IPS DF 6.9 (cell line): Measurements from ENCODE around the gene ANKRD2.
"Not testable (repeated sequence)": the region's sequence is repeated elsewhere in the genome, so short reads cannot be mapped to it uniquely, and the experiment has no call there.

Experiments used
- DNase-seq: peaks from one replicate; pipeline ENCODE4 v3.0.0-alpha.2; 2013; ENCODE audit warnings: low read depth, low spot score
- H3K27ac ChIP-seq: one replicate; pipeline ENCODE4 v1.5.1; 2013; ENCODE audit warnings: low read length, control low read depth
- H3K27me3 ChIP-seq: 2 replicates; pipeline ENCODE4 v1.6.1; 2013; ENCODE audit warnings: mild to moderate bottlenecking, low read length; ENCODE audit not compliant: control insufficient read depth, insufficient read depth
- H3K36me3 ChIP-seq: 2 replicates; pipeline ENCODE4 v1.6.1; 2013; ENCODE audit warnings: low read length; ENCODE audit not compliant: control insufficient read depth, insufficient read depth
- H3K4me1 ChIP-seq: 2 replicates; pipeline ENCODE4 v1.6.1; 2013; ENCODE audit warnings: low read length; ENCODE audit not compliant: control insufficient read depth, insufficient read depth
- H3K4me3 ChIP-seq: 2 replicates; pipeline ENCODE4 v1.5.1; 2013; ENCODE audit warnings: mild to moderate bottlenecking, low read length
- H3K9me3 ChIP-seq: 2 replicates; pipeline ENCODE4 v1.6.1; 2013; ENCODE audit warnings: low read length, inconsistent platforms; ENCODE audit not compliant: control insufficient read depth, insufficient read depth
- WGBS: extraction: QIAGEN DNeasy Blood & Tissue Kit; methylation state at CpG from one replicate; pipeline ENCODE4 v1.1.7; 2013; ENCODE audit warnings: mixed read lengths, missing lambda C conversion rate; ENCODE audit not compliant: insufficient read length, insufficient coverage; 5-methylcytosine and 5-hydroxymethylcytosine counted together

The ANKRD2 gene

GRCh38 chr10:97547271-97547600 is 25.3 kb upstream of the ANKRD2 start:
- DNase-seq, result no peak
- no peaks in the 10 kb centered on the region for H3K27me3 ChIP-seq
- H3K27ac ChIP-seq, result no peak overlapping the region
- no peak overlapping the region for H3K4me3 ChIP-seq
- no peaks in the 10 kb centered on the region for H3K9me3 ChIP-seq
- WGBS, result no CpG with 5 or more reads among the region's 4 CpGs
- H3K4me1 ChIP-seq, result peaks cover 11% of the 10 kb centered on the region
- no peaks in the 10 kb centered on the region for H3K36me3 ChIP-seq

GRCh38 chr10:97547962-97548361 is 24.6 kb upstream of the ANKRD2 start:
- no peak overlapping the region for H3K27ac ChIP-seq
- no peaks in the 10 kb centered on the region for H3K9me3 ChIP-seq
- no peak overlapping the region for H3K4me3 ChIP-seq
- H3K36me3 ChIP-seq, result no peaks in the 10 kb centered on the region
- no CpG with 5 or more reads among the region's 4 CpGs for WGBS
- DNase-seq, result no peak
- no peaks in the 10 kb centered on the region for H3K27me3 ChIP-seq
- peaks cover 8% of the 10 kb centered on the region for H3K4me1 ChIP-seq

- Histone ChIP-seq H3K4me1 (peaks cover 8% of the 10 kb centered on the region), H3K27me3 (no peaks in the 10 kb centered on the region), H3K4me3 (no peak overlapping the region), H3K36me3 (no peaks in the 10 kb centered on the region), H3K9me3 (no peaks in the 10 kb centered on the region), H3K27ac (no peak overlapping the region)
- DNase-seq, result no peak
- no CpG with 5 or more reads among the region's 13 CpGs for WGBS
Observed at GRCh38 chr10:97548828-97549455, 23.6 kb upstream of the ANKRD2 start.

- Histone ChIP-seq H3K9me3 (no peaks in the 10 kb centered on the region), H3K4me1 (peaks cover 8% of the 10 kb centered on the region), H3K4me3 (no peak overlapping the region), H3K27ac (no peak overlapping the region), H3K27me3 (no peaks in the 10 kb centered on the region), H3K36me3 (no peaks in the 10 kb centered on the region)
- WGBS, result no CpG with 5 or more reads among the region's 13 CpGs
- no peak for DNase-seq
Observed at GRCh38 chr10:97549587-97550322, 22.8 kb upstream of the ANKRD2 start.

GRCh38 chr10:97550336-97551149 is 22.0 kb upstream of the ANKRD2 start:
- no peak for DNase-seq
- no CpG with 5 or more reads among the region's 10 CpGs for WGBS
- H3K9me3 ChIP-seq, result no peaks in the 10 kb centered on the region
- no peaks in the 10 kb centered on the region for H3K36me3 ChIP-seq
- no peak overlapping the region for H3K4me3 ChIP-seq
- H3K27ac ChIP-seq, result no peak overlapping the region
- H3K27me3 ChIP-seq, result no peaks in the 10 kb centered on the region
- peaks cover 8% of the 10 kb centered on the region for H3K4me1 ChIP-seq

GRCh38 chr10:97551271-97551670 is 21.3 kb upstream of the ANKRD2 start:
- Histone ChIP-seq H3K27me3 (no peaks in the 10 kb centered on the region), H3K4me1 (peaks cover 8% of the 10 kb centered on the region), H3K4me3 (no peak overlapping the region), H3K9me3 (no peaks in the 10 kb centered on the region), H3K27ac (no peak overlapping the region), H3K36me3 (no peaks in the 10 kb centered on the region)
- DNase-seq, result no peak
- no CpG with 5 or more reads among the region's 6 CpGs for WGBS

DNA sequence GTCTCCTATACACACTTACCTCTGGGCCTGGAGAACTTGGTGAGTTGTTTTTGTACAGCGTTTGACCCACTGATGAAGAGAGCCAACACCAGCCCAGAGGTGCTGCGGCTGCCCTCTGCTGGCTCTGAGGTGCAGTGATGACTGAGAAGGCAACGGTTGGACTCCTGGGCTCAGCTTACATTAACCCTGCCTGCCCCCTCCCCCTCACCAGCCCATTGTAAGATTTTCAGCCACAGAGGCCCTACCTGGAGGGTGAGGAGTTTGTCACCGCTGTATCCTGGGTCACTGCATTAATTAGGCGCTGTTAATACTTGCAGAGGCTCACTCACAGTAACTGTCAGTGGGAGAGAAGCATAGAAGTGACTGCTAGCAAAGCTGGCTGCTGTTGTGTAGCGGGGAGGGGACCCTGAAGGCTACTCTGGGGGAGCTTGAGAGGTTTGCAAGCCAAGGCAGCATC is 19.0 kb upstream of the ANKRD2 start:
- Histone ChIP-seq H3K27ac (no peak overlapping the region), H3K27me3 (no peaks in the 10 kb centered on the region), H3K36me3 (no peaks in the 10 kb centered on the region), H3K9me3 (no peaks in the 10 kb centered on the region), H3K4me1 (peaks cover 8% of the 10 kb centered on the region), H3K4me3 (no peak overlapping the region)
- peak; percentile 85 for DNase-seq
- WGBS, result no CpG with 5 or more reads among the region's 6 CpGs

DNA sequence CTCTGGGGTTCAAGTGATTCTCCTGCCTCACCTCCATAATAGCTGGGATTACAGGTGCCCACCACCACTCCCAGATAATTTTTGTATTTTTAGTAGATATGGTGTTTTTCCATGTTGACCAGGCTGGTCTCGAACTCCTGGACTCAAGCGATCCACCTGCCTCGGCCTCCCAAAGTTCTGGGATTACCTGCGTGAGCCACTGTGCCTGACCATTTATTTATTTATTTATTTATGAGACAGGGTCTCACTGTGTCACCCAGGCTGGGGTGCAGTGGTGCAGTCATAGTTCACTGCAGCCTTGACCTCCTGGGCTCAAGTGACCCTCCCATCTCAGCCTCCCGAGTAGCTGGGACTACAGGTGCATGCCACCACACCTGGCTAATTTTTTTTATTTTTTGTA is 18.2 kb upstream of the ANKRD2 start:
- not testable (repeated sequence) for DNase-seq, H3K9me3 ChIP-seq, H3K4me3 ChIP-seq, H3K27ac ChIP-seq, H3K27me3 ChIP-seq, H3K4me1 ChIP-seq, H3K36me3 ChIP-seq
- WGBS, result no CpG with 5 or more reads among the region's 5 CpGs

DNA sequence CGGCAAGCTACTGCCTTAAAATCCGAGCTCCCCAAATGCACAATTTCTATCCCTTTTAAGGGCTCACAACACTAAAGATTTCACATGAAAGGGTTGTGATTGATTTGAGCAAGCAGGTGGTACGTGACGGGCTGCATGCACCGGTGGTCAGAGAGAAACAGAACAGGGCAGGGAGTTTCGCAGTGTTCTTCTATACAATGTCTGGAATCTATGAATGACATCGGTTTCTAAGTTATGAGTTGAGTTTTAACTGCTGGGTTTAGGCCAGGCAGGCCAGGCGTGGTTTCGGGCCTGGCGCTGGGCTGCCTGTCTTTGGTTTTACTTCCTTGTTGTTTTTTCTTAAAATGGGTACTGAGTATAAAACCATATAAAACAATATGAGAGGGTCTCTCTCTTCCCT is 17.0 kb upstream of the ANKRD2 start:
- H3K9me3 ChIP-seq, H3K4me1 ChIP-seq, H3K27ac ChIP-seq, H3K27me3 ChIP-seq, H3K36me3 ChIP-seq, DNase-seq, H3K4me3 ChIP-seq: not testable (repeated sequence)
- WGBS, result no CpG with 5 or more reads among the region's 10 CpGs

DNA sequence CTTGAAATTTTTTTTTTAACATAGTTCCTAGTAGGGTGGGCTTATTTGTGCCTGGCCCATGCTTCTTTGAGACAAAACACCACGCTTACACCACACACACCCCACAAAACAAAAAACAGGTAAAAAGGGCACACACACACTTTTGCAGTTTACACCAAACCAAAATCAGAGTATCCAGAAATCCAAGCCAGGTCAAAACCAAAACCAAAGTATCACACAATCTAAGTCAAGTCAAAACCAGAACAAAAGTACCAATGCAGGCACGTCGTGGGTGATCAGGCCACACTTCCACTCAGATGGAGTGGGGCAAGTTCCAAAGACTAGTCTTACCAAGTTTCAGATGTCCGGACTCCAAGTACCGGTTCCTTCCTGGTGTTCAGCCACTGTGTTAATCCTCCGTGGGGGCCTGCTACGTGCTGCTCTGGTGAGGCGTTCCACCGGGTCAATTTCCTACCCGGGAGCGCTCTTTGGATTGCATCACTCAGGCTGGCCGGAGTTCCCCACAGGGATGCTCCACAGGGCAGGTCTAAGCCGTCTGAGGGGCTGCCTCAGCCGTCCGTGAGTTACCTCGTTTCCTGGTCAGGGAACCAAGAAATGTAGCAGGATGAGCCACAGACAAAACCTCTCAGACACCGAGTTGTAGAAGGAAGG is 11.7 kb upstream of the ANKRD2 start:
- H3K4me3 ChIP-seq, result not testable (repeated sequence)
- no CpG with 5 or more reads among the region's 17 CpGs for WGBS

More for the DNA sequence above, 11.7 kb upstream of the ANKRD2 start:
- not testable (repeated sequence) for H3K27ac ChIP-seq, H3K36me3 ChIP-seq, H3K27me3 ChIP-seq, H3K9me3 ChIP-seq, H3K4me1 ChIP-seq, DNase-seq
